ENCODE data around the gene DENND4A.

DNA sequence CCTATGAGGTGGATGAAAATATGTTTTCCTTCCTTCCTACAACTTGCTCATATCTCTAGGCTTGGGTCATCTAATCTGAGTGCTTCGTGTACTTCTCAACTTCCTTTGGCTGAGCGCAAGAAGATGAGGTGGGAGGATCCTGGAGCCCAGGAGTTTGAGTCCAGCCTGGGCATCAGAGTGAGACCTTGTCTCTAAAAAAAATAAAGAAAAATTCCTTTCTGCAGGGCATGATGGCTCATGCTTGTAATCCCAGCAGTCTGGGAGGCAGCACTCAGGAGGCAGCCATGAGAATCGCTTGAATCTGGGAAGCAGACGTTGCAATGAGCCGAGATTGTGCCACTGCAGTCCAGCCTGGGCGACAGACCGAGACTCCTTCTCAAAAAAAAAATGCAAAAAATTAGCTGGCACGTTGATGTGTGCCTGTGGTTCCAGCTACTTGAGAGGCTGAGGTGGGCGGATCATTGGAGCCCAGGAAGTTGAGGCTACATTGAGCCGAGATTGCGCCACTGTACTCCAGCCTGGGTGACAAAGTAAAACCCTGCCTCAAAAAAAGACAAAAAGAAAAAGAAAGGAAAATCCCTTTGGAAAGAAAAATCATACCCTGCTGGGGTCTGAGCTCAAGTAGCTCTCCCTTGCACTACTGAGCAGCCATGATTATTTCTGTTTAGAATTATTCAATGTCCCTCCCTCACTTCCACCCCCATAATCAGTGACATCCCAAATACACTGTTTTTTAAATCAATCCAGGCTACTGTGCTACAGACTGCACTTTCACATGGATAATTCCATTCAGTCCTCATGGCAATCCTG lies 49.2 kb upstream of the DENND4A start:
- TF ChIP-seq POLR2A (IDR thresholded peaks at IDR 0.05), result no peak
- TF ChIP-seq, protein P1, sequence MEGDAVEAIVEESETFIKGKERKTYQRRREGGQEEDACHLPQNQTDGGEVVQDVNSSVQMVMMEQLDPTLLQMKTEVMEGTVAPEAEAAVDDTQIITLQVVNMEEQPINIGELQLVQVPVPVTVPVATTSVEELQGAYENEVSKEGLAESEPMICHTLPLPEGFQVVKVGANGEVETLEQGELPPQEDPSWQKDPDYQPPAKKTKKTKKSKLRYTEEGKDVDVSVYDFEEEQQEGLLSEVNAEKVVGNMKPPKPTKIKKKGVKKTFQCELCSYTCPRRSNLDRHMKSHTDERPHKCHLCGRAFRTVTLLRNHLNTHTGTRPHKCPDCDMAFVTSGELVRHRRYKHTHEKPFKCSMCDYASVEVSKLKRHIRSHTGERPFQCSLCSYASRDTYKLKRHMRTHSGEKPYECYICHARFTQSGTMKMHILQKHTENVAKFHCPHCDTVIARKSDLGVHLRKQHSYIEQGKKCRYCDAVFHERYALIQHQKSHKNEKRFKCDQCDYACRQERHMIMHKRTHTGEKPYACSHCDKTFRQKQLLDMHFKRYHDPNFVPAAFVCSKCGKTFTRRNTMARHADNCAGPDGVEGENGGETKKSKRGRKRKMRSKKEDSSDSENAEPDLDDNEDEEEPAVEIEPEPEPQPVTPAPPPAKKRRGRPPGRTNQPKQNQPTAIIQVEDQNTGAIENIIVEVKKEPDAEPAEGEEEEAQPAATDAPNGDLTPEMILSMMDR (IDR thresholded peaks at IDR 0.05), result no peak
